ENCODE data around the gene NELFB.

DNA sequence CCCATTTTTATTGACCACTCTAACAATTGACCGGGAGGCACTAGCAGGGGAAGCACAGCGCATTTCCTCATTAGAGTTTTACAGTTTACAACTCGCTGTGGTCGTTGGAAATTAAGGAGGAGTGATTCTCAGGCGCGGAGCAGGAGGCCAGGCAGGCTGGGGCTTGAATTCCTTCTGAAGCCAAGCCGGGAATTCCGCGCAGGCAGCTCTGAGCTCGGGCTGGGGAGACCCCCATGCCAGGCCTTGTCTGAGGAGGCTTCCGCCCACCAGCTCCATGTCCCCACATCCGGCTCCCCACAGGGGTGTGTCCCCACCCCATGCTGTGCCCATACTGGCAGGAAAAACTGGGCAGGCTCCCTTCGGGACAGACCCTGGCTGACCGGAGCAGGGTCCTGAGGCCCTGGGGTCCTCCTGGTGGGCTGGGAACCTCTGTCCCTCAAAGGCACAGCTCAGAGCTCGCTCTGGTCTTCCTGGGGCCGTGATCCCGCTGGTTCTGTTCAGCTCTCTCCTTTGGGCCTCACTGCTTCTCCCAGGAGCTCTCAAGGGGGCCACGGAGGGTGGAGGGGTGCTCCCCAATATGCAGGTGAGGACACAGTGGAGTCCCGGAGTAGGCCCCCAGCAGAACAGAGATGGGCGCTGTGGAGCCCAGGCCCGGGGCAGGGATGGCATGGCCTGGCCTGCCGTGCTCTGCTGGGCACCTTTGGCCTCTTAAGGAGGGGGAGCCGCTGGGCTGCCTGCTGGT lies 48.2 kb downstream of the NELFB start:
- TF ChIP-seq, protein P1, sequence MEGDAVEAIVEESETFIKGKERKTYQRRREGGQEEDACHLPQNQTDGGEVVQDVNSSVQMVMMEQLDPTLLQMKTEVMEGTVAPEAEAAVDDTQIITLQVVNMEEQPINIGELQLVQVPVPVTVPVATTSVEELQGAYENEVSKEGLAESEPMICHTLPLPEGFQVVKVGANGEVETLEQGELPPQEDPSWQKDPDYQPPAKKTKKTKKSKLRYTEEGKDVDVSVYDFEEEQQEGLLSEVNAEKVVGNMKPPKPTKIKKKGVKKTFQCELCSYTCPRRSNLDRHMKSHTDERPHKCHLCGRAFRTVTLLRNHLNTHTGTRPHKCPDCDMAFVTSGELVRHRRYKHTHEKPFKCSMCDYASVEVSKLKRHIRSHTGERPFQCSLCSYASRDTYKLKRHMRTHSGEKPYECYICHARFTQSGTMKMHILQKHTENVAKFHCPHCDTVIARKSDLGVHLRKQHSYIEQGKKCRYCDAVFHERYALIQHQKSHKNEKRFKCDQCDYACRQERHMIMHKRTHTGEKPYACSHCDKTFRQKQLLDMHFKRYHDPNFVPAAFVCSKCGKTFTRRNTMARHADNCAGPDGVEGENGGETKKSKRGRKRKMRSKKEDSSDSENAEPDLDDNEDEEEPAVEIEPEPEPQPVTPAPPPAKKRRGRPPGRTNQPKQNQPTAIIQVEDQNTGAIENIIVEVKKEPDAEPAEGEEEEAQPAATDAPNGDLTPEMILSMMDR (IDR thresholded peaks at IDR 0.05) = no peak
- no peak for TF ChIP-seq POLR2A (IDR thresholded peaks at IDR 0.05)
